Right ventricle myocardium inferior (tissue), 1 donor: Measurements from ENCODE around the gene PSG2. TPM values are rescaled to one million over a fixed set of nuclear protein-coding genes. Genes with fewer than 3 reads are reported as not detected.
"Not testable (repeated sequence)": the region's sequence is repeated elsewhere in the genome, so short reads cannot be mapped to it uniquely, and the experiment has no call there.

Source experiments
- ATAC-seq: fragments of 200-7000 bp; cut with Tn5 transposase; one replicate; pipeline ENCODE4 v1.9.1; 2020; ENCODE audit warnings: mild to moderate bottlenecking, moderate library complexity
- DNase-seq: peaks from one replicate; pipeline ENCODE4 v3.0.0; 2021; ENCODE audit errors: missing footprints
- intact Hi-C: fragments of 100-400 bp; cut with DNase I; formaldehyde crosslinking; loops from one replicate; pipeline ENCODE4 v1.11.0; 2022
- long read RNA-seq: library from polyadenylated mRNA; unstranded; transcript quantifications from one replicate; pipeline ENCODE4 v2.0.0, GENCODE V29; 2021
- total RNA-seq: library from RNA; stranded (reverse); fragmentation: NEBNext Ultra II Directional; extraction: Animal tissue kit (Norgen Biotek cat#: 25700); gene quantifications from one replicate; pipeline ENCODE4 v1.2.1, GENCODE V29; 2021
- donor health status: DM: no; HTN: yes; CAD: no; lungs with severe emphysema.

Gene PSG2
- total RNA-seq = not detected
- long read RNA-seq = 0 reads

- DNase-seq, intact Hi-C loops, ATAC-seq: not testable (repeated sequence)
Observed at GRCh38 chr19:43082601-43083000, at the start of gene PSG2. TSS of gene PSG2 (minus strand) at chr19:43082701. CDS start at chr19:43082569, 132 bp downstream.

GRCh38 chr19:43131281-43131842 is 48.9 kb upstream of the PSG2 start:
- ATAC-seq = not testable (repeated sequence)

GRCh38 chr19:43129197-43129596 is 46.7 kb upstream of the PSG2 start:
- intact Hi-C loops, DNase-seq, ATAC-seq: not testable (repeated sequence)

More at GRCh38 chr19:43131281-43131842, 48.9 kb upstream of the PSG2 start:
- DNase-seq, intact Hi-C loops: not testable (repeated sequence)

GRCh38 chr19:43127336-43127735 is 44.8 kb upstream of the PSG2 start:
- DNase-seq, ATAC-seq, intact Hi-C loops: not testable (repeated sequence)

GRCh38 chr19:43126720-43127119 is 44.2 kb upstream of the PSG2 start:
- no peak for ATAC-seq
- intact Hi-C loops = no loop called here

GRCh38 chr19:43124360-43124759 is 41.9 kb upstream of the PSG2 start:
- intact Hi-C loops = no loop called here
- DNase-seq (no peak), ATAC-seq (no peak)

More at GRCh38 chr19:43126720-43127119, 44.2 kb upstream of the PSG2 start:
- DNase-seq = no peak

- DNase-seq, intact Hi-C loops, ATAC-seq: not testable (repeated sequence)
Observed at GRCh38 chr19:43120433-43121026, 38.0 kb upstream of the PSG2 start.

- DNase-seq, intact Hi-C loops, ATAC-seq: not testable (repeated sequence)
Observed at GRCh38 chr19:43119526-43119925, 37.0 kb upstream of the PSG2 start.

GRCh38 chr19:43116421-43116820 is 33.9 kb upstream of the PSG2 start:
- ATAC-seq, DNase-seq, intact Hi-C loops: not testable (repeated sequence)

GRCh38 chr19:43115548-43115947 is 33.0 kb upstream of the PSG2 start:
- ATAC-seq, DNase-seq: not testable (repeated sequence)

GRCh38 chr19:43115064-43115463 is 32.6 kb upstream of the PSG2 start:
- intact Hi-C loops, DNase-seq, ATAC-seq: not testable (repeated sequence)

More at GRCh38 chr19:43115548-43115947, 33.0 kb upstream of the PSG2 start:
- intact Hi-C loops = not testable (repeated sequence)

GRCh38 chr19:43114626-43115025 is 32.1 kb upstream of the PSG2 start:
- ATAC-seq, intact Hi-C loops, DNase-seq: not testable (repeated sequence)

- ATAC-seq, intact Hi-C loops, DNase-seq: not testable (repeated sequence)
Observed at GRCh38 chr19:43107401-43107800, 24.9 kb upstream of the PSG2 start.

GRCh38 chr19:43105496-43105895 is 23.0 kb upstream of the PSG2 start:
- DNase-seq = no peak
- ATAC-seq = no peak
- intact Hi-C loops = no loop called here

GRCh38 chr19:43104215-43104850 is 21.8 kb upstream of the PSG2 start:
- intact Hi-C loops, ATAC-seq, DNase-seq: not testable (repeated sequence)

- ATAC-seq (no peak), DNase-seq (no peak)
- intact Hi-C loops = no loop called here
Observed at GRCh38 chr19:43101950-43102349, 19.4 kb upstream of the PSG2 start.

- intact Hi-C loops, ATAC-seq, DNase-seq: not testable (repeated sequence)
Observed at GRCh38 chr19:43098416-43098815, 15.9 kb upstream of the PSG2 start.

GRCh38 chr19:43087702-43088340 is 5.3 kb upstream of the PSG2 start:
- DNase-seq, ATAC-seq, intact Hi-C loops: not testable (repeated sequence)
